CMK (cell line): ENCODE measurements around the gene MMADHC.
"Not testable (repeated sequence)": the region's sequence is repeated elsewhere in the genome, so short reads cannot be mapped to it uniquely, and the experiment has no call there.

Experiments used
- DNase-seq: peaks from one replicate; pipeline ENCODE4 v3.0.0-alpha.2; 2010; ENCODE audit warnings: low read depth

The MMADHC gene

DNA sequence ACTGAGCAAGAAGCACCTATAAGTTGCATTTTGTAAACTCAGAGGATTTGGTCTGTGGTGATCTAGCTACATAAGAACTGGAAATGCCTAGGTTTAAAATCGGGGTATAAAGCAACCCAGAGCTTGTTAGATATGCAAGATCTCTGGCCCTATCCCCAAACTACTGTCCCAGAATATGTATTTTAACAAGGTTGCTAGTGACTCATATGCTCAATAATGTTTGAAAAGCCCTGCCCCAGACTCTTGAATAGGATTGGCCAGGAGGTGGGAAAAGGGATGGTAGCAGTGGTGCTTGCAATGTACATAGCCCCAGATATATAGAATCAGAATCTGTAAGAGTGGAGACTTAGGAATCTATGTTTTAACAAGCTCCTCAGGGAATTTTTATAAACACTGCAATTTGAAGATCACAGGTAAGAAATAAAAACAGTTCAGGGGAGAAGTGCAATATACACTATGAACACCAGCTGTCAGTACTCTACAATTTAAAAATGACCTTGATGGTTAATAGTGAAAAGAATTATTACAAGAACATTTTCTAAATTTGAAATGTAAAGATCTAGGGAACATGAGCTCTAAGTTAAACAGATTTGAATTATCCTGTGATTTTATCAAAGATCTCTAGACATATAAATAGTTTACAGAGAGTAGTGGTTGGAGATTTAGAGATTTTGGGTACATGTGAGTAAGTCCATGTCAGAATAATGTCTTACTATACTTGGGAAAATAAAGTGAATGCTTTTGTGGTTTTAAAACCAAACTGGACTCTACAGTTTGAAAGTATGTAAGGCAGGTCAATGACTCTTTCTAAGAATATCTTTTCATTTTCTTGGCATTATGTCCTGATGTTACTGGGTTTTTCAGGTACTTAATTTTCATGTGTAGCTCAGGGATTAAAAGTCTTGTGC is 7.7 kb upstream of the MMADHC start:
- no peak for DNase-seq

DNA sequence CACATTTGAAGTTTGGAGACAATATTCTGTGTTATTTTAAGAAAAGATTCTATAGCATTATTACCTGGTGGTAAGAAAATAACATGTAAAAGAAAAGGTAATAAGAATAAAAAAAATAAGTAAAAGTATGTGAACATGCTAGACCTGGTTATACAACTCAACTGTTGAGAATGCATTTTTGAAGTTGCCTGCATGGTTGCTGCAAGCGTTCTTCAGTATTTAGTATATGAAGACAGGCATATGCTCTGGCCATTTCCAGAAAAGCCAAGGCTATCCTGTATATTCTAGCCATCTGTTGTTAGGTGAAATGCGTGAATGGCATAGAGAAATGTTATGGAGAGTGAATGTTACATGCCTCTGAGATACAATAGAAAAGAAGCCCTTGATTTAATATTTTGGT is 6.8 kb upstream of the MMADHC start:
- no peak for DNase-seq

DNA sequence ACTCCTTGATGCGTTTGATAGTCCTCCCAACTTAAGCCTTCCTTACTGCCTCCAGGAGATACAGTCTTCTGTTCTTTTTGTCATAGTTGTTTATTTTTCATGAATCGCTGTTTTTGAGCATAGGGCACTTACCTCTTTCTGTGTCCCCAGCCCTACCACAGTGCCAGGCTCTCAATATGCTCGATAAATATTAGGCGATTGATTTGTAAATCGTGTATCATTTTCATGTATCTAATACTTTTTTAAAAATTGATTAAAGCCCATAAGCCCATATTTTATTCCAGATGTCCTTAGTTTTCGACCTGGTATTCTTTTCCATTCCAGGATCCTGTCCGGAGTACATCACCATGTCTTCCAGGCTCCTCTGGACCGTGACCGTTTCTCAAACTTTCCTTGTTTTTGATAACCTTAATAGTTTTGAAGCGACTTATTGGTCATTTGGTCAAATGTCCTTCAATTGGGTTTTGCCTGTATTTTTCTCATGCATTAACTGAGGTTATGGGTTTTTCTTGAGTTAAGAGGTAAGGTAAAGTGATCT is 444 bp upstream of the MMADHC start:
- DNase-seq, result no peak

DNA sequence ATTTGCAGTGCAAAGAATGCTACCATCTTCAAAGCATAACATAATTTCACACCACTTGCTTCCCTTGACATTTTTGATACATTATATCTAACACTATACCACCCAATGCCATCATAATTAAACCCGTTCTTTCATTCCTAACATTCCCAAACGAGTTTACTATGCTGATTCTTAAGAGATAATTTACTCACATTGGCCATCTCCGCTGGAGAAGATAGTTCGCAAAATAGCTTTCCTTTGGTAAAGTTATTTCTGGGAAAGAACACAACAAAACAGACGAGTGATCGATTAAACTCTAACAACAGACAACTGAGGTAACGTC is 716 bp downstream of the MMADHC start:
- no peak for DNase-seq

DNA sequence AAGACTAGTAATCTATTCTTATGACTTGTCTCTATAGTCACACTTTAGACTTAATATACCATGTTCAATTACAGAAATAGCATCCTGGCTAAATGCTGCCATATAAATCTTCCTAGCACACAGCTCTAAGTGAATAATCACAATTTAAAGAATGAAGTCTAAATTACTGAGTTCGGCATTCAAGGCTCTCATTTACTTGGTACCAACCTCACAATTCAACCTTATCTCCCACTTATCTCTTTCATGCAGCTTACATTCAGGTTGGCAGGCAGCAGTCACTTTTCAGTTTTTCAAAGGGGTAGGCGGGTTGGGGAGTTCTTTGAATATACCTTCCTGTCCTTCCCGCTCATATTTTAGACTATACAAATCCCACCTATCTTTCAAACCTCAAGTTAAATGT is 1.5 kb downstream of the MMADHC start:
- DNase-seq, result no peak

DNA sequence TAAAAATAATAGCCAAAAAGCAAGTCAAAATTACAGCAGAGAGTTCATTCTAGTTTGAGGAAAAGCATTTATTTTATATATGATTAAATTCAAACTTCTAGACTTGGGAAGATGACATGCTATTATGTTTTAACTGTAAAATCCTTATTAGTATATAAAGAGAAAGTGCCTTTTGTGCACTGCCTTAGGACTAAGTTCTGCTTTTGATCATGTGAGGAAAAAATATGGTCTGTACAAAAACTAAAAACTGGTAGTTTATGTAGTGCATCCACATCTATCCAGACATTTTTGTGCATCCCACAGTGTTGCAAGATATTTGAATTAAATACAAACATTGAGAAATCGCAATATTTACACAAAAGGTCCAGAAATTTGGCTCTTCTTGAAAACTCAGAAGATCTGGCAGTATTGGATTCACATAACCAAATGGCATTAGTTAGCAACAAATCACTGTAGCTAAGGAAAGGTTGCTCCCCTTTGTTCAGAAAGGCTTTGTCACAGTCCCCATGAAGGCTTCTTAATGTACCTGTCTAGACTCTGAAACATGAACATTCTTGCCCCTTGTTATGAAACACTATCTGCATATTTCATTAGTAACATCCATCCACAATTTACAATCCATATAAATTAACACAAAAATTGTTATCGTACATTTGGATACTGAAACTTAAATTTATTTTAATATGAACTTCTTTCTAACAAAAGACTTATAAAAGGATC is 2.2 kb downstream of the MMADHC start:
- DNase-seq, result no peak

DNA sequence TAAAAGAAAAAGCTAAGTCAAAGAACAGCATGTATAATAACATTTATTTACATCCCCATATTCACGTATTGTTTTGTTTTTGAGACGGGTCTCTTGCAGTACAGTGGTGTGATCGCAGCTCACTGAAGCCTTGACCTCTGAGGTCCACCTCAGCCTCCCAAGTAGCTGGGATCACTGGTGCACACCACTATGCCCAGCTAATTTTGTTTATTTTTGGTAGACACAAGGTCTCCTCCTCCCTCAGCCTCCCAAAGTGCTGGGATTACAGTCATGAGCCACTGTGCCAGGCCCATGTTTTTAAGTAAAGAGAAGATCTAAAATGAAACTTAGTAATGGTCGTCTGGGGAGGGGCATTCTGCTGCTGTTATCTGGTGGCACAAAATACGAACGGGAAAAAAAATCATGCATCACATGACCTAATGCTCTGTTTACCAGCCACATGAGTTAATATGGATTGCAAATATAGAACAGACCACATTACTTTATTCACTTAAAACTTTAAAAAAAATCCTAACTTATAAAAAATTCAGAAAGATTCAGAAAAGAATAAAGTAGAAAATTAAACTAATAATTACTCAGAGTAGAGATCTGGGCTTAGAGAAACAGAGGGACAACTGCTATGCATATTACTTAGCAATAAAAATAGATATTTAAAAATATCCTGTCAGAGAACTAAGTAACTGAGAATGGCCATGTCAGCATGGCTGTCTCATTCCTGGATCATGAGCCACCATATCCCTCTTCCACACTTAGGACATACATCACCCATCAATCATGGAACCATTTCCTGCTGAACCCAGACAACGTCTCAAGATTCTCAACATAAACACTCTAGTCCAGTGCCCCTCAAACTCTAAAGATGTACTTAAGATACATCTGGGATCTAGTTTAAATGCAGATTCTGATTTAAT is 7.3 kb downstream of the MMADHC start:
- DNase-seq, result no peak

DNA sequence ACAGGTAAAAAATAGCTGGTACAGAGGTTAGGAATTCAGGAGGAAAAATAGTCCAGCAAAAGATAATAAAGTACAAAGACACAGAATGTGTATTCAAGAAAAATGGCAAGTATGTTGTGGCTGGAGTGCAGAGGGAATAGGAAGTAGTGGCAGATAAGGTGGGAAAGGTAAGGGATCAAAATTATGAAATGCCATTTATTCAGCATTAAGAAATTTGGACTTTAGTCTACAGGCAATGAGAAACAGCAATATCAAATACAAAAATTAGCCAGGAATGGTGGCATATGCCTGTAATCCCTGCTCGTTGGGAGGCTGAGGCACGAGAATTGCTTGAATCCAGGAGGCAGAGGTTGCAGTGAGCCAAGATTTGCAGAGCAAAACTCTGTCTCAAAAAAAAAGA is 10.3 kb downstream of the MMADHC start:
- no peak for DNase-seq

DNA sequence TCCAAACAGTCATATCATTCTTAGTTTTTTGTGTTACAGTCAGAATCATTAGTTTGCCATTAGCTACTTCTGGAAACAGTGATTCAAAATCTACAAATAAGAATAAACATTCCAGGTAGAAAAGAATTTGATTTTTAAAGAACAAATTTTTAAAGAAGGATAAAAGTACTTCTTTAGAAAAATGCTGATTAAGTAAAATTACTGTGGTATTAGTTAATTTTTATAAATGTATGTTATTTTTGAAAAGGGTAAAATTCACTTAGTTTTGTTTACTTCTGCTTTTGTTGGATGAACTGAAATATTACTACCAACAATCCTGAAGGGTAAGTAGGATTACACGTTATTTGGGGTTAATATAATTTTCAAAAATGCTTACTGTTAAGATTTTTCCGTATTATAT is 11.8 kb downstream of the MMADHC start:
- no peak for DNase-seq

DNA sequence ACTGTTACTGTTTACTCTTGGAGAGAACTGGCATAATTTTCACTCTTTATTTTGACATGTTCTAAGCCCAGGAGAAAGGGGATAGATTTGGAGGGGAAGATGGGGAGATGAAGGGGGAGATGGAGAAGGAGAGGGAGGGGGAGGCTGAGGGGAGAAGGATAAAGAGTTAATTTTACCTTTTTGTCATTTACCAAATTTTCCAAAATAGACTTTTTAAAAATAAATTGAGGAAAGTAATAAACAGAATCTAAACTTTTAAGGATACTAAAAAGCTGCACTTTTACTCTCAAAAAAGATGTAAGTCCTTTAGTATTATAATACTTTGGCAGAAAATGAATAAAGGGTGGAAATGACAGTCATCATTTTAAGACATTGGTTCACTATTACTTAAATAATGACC is 12.3 kb downstream of the MMADHC start:
- no peak for DNase-seq

DNA sequence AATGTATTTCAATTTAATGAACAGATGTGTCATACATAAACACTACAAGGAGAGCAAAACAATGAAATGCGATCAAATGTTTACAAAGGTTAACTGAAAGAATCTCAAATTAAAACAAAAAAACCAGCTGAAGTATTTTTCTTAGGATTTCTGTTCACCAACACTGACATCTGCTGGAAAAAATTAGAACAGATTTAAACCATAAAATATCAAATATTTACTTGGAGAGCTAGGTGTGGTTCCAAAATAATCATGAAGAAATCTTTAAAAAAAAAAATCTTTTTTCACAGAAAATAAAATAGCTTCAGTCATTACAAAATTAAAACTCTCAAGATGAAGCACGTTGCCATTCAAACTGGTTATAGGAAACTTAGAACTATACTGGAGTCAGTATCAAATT is 13.8 kb downstream of the MMADHC start:
- DNase-seq, result no peak

DNA sequence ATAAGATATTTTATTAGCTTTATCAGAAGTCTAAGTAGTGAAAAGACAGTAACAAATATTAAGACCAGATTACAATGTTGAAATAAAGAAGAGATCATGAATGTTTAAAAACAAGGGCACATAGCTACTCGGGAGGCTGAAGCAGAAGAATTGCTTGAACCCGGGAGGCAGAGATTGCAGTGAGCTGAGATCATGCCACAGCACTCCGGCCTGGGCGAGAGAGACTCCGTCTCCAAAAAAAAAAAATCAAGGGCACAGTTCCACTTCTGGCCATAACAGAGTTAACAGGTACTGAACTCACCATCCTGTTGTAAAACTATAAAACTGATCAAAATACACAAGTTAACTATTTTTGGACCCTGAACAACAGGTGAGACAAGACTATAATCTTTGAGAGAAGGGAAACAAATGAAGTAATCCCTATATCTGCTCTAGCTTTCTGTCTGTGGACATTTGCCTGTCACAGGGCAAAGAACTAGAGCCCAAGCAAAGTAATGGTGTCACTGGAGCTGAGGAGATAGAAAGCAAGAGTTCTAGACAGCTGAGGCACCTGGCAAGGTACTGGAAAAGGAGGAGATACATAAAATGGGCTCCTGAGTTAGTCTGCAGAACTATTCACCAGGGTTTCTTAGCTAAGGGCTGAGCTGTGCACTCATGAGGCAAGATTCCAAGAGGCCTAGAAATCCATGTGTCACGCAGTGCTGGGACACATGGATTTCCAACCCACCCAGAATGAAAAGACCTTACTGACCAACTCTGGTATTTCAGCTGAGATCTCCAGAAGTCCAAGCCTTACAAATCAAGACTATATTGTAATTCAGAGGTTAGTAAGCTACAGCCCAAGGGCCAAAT is 15.2 kb downstream of the MMADHC start:
- DNase-seq, result no peak

DNA sequence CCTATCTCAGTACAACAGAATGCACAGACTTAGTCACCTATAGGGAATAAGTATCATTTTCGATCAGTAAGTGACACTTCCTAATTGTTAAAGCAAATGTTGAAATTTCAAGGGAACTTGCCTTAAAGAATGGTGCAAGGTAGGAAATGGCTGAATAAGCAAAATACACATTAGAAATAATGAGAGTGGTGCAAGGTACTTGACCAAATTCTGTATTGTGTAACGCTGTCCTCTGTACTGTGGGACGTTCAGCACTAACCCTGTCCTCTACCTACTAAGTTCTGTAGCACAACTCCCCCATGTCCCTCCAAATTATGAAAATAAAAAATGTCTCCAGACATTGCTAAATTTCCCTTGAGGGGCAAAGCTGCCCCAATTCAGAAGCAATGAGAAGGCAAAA is 19.4 kb downstream of the MMADHC start:
- no peak for DNase-seq

DNA sequence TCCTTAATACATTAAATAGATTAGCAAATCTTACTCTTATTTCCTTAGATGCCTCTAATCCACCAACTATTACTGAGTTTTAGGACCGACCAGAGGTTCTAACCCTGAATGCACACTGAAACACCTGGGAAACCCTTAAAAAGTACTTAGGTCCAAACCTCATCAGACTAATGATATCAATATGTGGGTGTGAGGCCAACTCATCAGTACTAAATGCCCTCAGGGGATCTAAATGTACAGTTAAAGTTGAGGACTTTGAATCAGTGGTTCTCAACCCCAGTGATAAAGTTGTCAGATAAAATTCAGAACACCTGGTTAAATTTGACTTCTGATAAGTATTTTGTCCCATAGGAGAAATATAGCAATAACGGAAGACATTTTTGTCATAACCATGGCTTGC is 20.9 kb downstream of the MMADHC start:
- no peak for DNase-seq

DNA sequence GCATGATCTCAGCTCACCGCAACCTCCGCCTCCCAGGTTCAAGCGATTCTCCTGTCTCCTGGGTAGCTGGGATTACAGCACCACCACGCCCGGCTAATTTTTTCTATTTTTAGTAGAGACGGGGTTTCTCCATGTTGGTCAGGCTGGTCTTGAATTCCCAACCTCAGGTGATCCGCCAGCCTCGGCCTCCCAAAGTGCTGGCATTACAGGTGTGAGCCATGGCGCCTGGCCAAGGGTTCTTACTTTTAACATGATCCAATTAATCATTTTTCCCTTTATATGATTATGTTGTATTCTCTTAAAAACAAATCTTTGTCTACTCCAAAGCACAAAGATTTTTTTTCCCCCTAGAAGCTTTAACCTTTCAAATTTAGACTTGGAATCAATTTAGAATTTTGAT is 21.9 kb downstream of the MMADHC start:
- DNase-seq, result not testable (repeated sequence)

DNA sequence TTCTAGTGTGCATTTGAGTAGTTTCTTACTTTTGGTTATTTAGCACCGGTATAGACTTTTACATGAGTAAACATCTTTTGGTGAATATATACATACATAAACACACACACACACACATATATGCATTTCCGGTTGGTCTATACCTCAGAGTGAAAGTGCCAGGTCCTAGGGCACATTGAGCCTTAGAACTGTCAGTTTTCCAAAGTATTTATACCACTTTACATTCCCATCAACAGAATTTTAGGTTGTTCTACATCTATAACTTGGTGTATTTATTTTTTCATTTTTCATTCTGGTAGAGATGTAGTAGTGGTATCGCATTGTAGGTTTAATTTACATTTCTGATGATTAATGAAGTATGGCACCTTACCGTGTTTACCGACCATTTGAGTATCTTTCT is 22.6 kb downstream of the MMADHC start:
- DNase-seq, result no peak

DNA sequence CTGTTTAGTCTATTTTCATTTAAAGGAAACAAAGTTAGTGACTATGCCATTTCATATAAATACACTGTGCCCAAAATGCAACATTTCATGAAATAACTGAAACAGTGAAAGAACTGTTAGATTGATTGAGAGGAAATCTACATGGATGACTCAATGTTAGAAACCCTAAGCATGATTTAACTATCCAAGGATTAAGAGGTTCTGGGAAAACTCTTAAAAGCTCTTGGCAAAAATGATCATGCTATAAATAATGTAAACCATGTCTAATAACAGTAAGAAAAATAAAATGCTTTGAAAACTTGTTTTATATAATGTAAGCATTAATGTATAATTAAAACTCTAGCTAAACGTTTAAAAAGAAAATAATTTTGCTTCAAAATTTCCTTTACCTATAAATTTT is 23.5 kb downstream of the MMADHC start:
- no peak for DNase-seq

DNA sequence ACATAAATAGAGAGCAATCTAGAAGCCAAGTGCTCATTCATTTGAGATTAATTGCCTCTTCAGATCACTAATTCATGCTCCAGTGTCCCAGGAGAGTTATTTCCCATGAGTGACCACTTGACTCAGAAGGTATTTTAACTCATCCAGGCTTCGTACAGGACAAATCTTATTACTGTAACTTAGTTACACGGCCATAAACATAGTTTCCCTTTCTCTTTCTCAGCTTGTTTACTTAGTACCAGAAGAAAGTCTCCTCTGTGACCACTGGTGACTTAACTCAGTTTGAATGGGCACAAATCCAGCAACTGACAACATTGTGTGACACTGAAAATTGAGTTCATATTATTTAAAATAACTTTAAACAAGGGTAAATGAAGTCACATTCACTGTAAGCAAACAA is 25.3 kb downstream of the MMADHC start:
- no peak for DNase-seq

DNA sequence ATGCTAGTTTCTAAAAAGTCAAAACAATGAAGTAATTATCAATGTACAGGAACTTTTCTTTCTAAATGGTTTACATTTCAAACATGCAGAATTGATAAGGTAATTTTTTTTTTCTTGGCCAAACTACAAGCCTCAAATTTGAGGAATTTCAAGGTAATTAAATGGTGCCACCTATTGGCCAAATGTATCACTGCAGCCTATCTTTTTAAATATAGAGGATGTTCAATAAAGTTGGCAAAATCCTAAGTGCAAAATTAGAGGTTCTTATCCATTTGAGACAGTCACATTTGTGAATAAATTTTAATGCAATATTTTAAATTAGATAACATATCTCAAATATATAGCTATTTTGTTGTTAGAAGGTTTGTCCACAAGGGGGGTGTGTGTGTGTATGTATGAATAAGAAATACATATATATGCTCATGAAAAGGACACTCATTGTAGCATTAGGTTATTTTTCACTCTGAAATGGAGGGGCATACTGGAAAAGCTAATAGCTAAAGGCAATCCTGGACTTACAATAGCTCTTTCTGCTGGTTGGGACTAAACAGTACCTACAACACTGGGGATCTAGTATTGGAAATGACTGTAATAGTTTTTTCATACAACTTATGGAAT is 26.2 kb downstream of the MMADHC start:
- no peak for DNase-seq

DNA sequence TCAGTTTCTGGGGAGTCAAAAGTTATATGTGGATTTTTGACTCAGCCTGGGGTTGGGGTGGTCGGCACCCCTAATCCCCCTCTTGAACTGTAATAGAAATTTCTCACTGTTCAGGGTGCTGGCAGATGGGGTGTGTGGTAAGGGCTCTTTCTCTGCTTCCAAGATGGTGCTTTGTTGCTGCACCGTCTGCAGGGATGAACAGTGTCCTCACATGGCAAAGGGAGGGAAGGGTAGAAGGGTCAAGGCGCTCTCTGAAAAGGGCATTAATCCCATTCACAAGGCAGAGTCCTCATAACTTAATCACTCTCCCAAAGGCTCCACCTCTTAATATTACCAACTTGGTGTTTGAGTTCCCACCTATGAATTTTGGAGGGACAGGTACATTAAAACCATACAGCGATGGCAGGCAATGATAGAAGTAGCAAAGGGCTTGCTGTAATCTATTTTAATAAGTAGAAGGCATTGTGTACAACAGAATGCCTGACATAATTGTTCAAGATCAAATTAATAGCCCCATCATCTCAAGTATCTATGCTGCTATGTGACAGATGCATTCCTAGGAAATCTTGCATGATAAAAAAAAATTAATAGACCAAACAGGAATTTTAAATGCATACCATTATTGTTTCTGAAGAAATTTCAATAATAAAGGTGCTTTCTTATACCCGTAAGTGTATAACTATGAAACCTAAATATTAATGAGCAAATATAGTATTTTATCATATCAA is 28.1 kb downstream of the MMADHC start:
- no peak for DNase-seq
